ENCODE measurements around the gene BAZ1A. TPM values are rescaled to one million over a fixed set of nuclear protein-coding genes. Genes with fewer than 3 reads are reported as not detected.
A peak's percentile ranks its signal among the peaks of the same experiment; 100 is the strongest.

The BAZ1A gene
- total and polyA plus RNA-seq, 9 of the 15 experiments (the other 6 are each of a cell fraction or from before 2014, with no cell fraction given): 22.0 to 71.2 (median 39.1) TPM

DNA sequence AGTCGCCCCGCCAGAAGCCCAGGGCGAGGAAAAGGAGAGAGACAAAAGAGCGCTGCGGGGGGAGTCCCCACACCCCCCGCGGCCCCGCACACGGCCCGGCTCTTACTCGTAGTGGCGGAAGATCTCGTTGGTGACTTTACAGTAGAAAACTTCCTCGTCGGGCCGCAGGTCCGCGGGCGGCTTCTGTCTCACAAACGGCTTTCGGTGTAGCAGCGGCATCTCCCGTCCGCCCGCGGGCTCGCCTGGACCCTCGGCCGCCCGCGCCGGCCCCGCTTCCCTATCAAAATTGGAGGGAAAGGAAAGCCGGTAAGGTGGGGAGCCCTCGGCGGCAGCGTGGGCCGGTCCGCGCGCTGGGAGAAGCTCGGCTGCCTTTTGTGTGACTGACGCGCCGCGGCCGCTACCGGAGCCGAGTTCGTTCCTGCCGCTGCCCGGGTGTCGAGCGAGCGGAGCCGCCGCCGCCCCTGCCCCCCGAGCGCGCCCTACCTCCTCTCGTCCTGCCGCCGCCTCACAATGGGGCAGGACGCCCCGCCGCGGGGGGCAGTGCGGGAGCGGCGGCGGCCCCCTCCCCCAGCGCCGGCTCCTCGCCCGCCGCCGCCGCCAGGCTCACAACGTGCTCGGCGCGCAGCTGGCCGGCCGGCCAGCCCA, 652 bp downstream of the BAZ1A start (continued):
- TF ChIP-seq, protein P1, sequence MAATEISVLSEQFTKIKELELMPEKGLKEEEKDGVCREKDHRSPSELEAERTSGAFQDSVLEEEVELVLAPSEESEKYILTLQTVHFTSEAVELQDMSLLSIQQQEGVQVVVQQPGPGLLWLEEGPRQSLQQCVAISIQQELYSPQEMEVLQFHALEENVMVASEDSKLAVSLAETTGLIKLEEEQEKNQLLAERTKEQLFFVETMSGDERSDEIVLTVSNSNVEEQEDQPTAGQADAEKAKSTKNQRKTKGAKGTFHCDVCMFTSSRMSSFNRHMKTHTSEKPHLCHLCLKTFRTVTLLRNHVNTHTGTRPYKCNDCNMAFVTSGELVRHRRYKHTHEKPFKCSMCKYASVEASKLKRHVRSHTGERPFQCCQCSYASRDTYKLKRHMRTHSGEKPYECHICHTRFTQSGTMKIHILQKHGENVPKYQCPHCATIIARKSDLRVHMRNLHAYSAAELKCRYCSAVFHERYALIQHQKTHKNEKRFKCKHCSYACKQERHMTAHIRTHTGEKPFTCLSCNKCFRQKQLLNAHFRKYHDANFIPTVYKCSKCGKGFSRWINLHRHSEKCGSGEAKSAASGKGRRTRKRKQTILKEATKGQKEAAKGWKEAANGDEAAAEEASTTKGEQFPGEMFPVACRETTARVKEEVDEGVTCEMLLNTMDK (IDR thresholded peaks at IDR 0.05; ENCODE audit: borderline replicate concordance, insufficient read depth, low read depth, low read length, poor library complexity, severe bottlenecking): peak; percentile 43
- no peak for TF ChIP-seq MAFF (IDR thresholded peaks at IDR 0.05; ENCODE audit: low read length)
- no peak for TF ChIP-seq ZNF444 (CRISPR knock-in tag; IDR thresholded peaks at IDR 0.05)
- TF ChIP-seq NUFIP1 (IDR thresholded peaks at IDR 0.05; ENCODE audit: partially characterized antibody): no peak
- TF ChIP-seq ZFPM2 (CRISPR knock-in tag; IDR thresholded peaks at IDR 0.05): no peak
- peak; percentile 34; the same call in 1 of the 2 replicates for TF ChIP-seq EGR1 (conservative IDR thresholded peaks at IDR 0.05)
- TF ChIP-seq HIVEP1 (CRISPR knock-in tag; IDR thresholded peaks at IDR 0.05): no peak
- no peak for TF ChIP-seq ZNF551 (CRISPR knock-in tag; IDR thresholded peaks at IDR 0.05)
- TF ChIP-seq, protein P2, sequence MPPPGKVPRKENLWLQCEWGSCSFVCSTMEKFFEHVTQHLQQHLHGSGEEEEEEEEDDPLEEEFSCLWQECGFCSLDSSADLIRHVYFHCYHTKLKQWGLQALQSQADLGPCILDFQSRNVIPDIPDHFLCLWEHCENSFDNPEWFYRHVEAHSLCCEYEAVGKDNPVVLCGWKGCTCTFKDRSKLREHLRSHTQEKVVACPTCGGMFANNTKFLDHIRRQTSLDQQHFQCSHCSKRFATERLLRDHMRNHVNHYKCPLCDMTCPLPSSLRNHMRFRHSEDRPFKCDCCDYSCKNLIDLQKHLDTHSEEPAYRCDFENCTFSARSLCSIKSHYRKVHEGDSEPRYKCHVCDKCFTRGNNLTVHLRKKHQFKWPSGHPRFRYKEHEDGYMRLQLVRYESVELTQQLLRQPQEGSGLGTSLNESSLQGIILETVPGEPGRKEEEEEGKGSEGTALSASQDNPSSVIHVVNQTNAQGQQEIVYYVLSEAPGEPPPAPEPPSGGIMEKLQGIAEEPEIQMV (tag; conservative IDR thresholded peaks at IDR 0.05; ENCODE audit: low read depth): no peak
- no peak for TF ChIP-seq RBM39 (optimal IDR thresholded peaks at IDR 0.05; ENCODE audit: low read depth, low read length)
- no peak for TF ChIP-seq CAMTA2 (CRISPR knock-in tag; conservative IDR thresholded peaks at IDR 0.05)
- TF ChIP-seq, protein P3, sequence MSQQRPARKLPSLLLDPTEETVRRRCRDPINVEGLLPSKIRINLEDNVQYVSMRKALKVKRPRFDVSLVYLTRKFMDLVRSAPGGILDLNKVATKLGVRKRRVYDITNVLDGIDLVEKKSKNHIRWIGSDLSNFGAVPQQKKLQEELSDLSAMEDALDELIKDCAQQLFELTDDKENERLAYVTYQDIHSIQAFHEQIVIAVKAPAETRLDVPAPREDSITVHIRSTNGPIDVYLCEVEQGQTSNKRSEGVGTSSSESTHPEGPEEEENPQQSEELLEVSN (IDR thresholded peaks at IDR 0.05; ENCODE audit: borderline replicate concordance in 1 of 2, extremely low read depth in 1 of 2, insufficient read depth in 1 of 2, insufficient read length in 1 of 2, low read depth in 1 of 2, low read length in 1 of 2, poor library complexity in 1 of 2, severe bottlenecking in 1 of 2): peak; percentile 15 to 79
- no peak for TF ChIP-seq FOS (IDR thresholded peaks at IDR 0.05; ENCODE audit: extremely low read depth, insufficient read length)
- no peak for TF ChIP-seq NEUROD1 (IDR thresholded peaks at IDR 0.05; ENCODE audit: borderline replicate concordance, low read depth, low read length, partially characterized antibody)
- TF ChIP-seq BRF1 (IDR thresholded peaks at IDR 0.05; ENCODE audit: borderline replicate concordance, extremely low read depth, insufficient read length): no peak
- TF ChIP-seq, protein P4, sequence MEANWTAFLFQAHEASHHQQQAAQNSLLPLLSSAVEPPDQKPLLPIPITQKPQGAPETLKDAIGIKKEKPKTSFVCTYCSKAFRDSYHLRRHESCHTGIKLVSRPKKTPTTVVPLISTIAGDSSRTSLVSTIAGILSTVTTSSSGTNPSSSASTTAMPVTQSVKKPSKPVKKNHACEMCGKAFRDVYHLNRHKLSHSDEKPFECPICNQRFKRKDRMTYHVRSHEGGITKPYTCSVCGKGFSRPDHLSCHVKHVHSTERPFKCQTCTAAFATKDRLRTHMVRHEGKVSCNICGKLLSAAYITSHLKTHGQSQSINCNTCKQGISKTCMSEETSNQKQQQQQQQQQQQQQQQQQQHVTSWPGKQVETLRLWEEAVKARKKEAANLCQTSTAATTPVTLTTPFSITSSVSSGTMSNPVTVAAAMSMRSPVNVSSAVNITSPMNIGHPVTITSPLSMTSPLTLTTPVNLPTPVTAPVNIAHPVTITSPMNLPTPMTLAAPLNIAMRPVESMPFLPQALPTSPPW (CRISPR knock-in tag; IDR thresholded peaks at IDR 0.05): peak; percentile 67
- no peak for TF ChIP-seq MEF2A (IDR thresholded peaks at IDR 0.05; ENCODE audit: control insufficient read depth, low read depth, low read length)
- peak; percentile 23; the same call in 1 of the 2 replicates for TF ChIP-seq L3MBTL2 (IDR thresholded peaks at IDR 0.05)
- no peak for TF ChIP-seq BCOR (IDR thresholded peaks at IDR 0.05)
- TF ChIP-seq, protein P5, sequence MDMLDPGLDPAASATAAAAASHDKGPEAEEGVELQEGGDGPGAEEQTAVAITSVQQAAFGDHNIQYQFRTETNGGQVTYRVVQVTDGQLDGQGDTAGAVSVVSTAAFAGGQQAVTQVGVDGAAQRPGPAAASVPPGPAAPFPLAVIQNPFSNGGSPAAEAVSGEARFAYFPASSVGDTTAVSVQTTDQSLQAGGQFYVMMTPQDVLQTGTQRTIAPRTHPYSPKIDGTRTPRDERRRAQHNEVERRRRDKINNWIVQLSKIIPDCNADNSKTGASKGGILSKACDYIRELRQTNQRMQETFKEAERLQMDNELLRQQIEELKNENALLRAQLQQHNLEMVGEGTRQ (CRISPR knock-in tag; IDR thresholded peaks at IDR 0.05): no peak
- no peak for TF ChIP-seq ZNF316 (IDR thresholded peaks at IDR 0.05)
- TF ChIP-seq ZNF146 (CRISPR knock-in tag; IDR thresholded peaks at IDR 0.05; ENCODE audit: unreplicated experiment): no peak
- TF ChIP-seq HLTF (IDR thresholded peaks at IDR 0.05): no peak
